ENCODE results near the gene USB1.

The USB1 gene

DNA sequence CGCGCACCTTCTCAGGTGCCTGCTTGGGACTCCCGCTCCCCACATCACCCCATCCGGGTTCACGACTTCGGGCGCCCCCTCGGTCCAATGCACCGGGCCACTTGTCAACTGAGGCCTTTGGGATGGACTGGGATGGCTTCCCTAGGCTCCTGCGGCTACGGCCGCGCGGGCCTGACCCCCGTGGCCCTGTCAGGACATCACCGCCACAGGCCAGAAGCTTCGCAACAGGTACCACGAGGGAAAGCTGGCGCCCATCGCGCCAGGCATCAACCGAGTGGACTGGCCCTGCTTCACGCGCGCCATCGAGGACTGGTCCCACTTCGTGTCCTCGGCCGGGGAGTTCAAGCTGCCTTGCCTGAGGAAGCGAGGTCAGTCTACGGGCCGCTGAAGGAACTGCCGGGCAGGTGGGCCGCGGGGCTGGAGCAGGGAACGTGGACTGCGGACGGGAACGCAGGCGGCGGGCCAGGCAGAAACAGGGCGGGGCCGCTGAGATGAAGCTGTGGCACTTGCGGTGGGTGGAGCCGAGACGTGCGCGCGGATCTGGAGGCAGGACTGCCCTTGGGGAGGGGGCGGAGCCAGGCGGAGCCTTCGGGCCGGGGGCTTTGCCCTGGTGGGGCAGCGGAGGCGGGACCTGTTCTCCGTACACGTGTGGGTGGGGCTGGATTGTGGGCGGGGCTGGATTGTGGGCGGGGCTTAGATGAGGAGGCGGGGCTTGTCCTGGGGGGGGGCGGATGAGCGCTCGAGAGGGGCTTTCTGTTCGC lies 16.6 kb upstream of the USB1 start (continued):
- TF ChIP-seq, protein P1, sequence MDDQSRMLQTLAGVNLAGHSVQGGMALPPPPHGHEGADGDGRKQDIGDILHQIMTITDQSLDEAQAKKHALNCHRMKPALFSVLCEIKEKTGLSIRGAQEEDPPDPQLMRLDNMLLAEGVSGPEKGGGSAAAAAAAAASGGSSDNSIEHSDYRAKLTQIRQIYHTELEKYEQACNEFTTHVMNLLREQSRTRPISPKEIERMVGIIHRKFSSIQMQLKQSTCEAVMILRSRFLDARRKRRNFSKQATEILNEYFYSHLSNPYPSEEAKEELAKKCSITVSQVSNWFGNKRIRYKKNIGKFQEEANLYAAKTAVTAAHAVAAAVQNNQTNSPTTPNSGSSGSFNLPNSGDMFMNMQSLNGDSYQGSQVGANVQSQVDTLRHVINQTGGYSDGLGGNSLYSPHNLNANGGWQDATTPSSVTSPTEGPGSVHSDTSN (CRISPR knock-in tag; IDR thresholded peaks at IDR 0.05), result no peak
- TF ChIP-seq ZNF776 (tag by site-specific recombination; IDR thresholded peaks at IDR 0.05; ENCODE audit: borderline replicate concordance) (no peak), KLF8 (tag by site-specific recombination; IDR thresholded peaks at IDR 0.05) (no peak; the same call in 1 of the 2 replicates), ZNF677 (tag by site-specific recombination; IDR thresholded peaks at IDR 0.05) (no peak), ZFP37 (tag by site-specific recombination; IDR thresholded peaks at IDR 0.05) (no peak), ZNF791 (tag by site-specific recombination; IDR thresholded peaks at IDR 0.05) (no peak), KLF16 (tag by site-specific recombination; IDR thresholded peaks at IDR 0.05) (peak; percentile 51; the same call in 1 of the 2 replicates), ZNF10 (tag by site-specific recombination; IDR thresholded peaks at IDR 0.05) (peak; percentile 79; the same call in 1 of the 2 replicates), ZNF24 (tag by site-specific recombination; IDR thresholded peaks at IDR 0.05) (no peak), ZNF558 (tag by site-specific recombination; IDR thresholded peaks at IDR 0.05) (no peak), ZNF555 (tag by site-specific recombination; conservative IDR thresholded peaks at IDR 0.05) (no peak), SETDB1 (IDR thresholded peaks at IDR 0.05; ENCODE audit: insufficient read length, low read length) (no peak), SALL2 (tag by site-specific recombination; IDR thresholded peaks at IDR 0.05; ENCODE audit: borderline replicate concordance) (no peak), GLI4 (tag by site-specific recombination; IDR thresholded peaks at IDR 0.05) (no peak), ZNF701 (tag by site-specific recombination; IDR thresholded peaks at IDR 0.05) (no peak)
- TF ChIP-seq, protein P2, sequence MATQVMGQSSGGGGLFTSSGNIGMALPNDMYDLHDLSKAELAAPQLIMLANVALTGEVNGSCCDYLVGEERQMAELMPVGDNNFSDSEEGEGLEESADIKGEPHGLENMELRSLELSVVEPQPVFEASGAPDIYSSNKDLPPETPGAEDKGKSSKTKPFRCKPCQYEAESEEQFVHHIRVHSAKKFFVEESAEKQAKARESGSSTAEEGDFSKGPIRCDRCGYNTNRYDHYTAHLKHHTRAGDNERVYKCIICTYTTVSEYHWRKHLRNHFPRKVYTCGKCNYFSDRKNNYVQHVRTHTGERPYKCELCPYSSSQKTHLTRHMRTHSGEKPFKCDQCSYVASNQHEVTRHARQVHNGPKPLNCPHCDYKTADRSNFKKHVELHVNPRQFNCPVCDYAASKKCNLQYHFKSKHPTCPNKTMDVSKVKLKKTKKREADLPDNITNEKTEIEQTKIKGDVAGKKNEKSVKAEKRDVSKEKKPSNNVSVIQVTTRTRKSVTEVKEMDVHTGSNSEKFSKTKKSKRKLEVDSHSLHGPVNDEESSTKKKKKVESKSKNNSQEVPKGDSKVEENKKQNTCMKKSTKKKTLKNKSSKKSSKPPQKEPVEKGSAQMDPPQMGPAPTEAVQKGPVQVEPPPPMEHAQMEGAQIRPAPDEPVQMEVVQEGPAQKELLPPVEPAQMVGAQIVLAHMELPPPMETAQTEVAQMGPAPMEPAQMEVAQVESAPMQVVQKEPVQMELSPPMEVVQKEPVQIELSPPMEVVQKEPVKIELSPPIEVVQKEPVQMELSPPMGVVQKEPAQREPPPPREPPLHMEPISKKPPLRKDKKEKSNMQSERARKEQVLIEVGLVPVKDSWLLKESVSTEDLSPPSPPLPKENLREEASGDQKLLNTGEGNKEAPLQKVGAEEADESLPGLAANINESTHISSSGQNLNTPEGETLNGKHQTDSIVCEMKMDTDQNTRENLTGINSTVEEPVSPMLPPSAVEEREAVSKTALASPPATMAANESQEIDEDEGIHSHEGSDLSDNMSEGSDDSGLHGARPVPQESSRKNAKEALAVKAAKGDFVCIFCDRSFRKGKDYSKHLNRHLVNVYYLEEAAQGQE (tag by site-specific recombination; IDR thresholded peaks at IDR 0.05), result no peak
- TF ChIP-seq, protein P3, sequence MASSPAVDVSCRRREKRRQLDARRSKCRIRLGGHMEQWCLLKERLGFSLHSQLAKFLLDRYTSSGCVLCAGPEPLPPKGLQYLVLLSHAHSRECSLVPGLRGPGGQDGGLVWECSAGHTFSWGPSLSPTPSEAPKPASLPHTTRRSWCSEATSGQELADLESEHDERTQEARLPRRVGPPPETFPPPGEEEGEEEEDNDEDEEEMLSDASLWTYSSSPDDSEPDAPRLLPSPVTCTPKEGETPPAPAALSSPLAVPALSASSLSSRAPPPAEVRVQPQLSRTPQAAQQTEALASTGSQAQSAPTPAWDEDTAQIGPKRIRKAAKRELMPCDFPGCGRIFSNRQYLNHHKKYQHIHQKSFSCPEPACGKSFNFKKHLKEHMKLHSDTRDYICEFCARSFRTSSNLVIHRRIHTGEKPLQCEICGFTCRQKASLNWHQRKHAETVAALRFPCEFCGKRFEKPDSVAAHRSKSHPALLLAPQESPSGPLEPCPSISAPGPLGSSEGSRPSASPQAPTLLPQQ (tag by site-specific recombination; IDR thresholded peaks at IDR 0.05), result no peak
- TF ChIP-seq, protein P4, sequence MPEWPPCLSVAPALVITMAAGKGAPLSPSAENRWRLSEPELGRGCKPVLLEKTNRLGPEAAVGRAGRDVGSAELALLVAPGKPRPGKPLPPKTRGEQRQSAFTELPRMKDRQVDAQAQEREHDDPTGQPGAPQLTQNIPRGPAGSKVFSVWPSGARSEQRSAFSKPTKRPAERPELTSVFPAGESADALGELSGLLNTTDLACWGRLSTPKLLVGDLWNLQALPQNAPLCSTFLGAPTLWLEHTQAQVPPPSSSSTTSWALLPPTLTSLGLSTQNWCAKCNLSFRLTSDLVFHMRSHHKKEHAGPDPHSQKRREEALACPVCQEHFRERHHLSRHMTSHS (tag by site-specific recombination; IDR thresholded peaks at IDR 0.05), result no peak
- TF ChIP-seq, protein P5, sequence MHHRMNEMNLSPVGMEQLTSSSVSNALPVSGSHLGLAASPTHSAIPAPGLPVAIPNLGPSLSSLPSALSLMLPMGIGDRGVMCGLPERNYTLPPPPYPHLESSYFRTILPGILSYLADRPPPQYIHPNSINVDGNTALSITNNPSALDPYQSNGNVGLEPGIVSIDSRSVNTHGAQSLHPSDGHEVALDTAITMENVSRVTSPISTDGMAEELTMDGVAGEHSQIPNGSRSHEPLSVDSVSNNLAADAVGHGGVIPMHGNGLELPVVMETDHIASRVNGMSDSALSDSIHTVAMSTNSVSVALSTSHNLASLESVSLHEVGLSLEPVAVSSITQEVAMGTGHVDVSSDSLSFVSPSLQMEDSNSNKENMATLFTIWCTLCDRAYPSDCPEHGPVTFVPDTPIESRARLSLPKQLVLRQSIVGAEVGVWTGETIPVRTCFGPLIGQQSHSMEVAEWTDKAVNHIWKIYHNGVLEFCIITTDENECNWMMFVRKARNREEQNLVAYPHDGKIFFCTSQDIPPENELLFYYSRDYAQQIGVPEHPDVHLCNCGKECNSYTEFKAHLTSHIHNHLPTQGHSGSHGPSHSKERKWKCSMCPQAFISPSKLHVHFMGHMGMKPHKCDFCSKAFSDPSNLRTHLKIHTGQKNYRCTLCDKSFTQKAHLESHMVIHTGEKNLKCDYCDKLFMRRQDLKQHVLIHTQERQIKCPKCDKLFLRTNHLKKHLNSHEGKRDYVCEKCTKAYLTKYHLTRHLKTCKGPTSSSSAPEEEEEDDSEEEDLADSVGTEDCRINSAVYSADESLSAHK (tag by site-specific recombination; IDR thresholded peaks at IDR 0.05), result no peak
- TF ChIP-seq, protein P6, sequence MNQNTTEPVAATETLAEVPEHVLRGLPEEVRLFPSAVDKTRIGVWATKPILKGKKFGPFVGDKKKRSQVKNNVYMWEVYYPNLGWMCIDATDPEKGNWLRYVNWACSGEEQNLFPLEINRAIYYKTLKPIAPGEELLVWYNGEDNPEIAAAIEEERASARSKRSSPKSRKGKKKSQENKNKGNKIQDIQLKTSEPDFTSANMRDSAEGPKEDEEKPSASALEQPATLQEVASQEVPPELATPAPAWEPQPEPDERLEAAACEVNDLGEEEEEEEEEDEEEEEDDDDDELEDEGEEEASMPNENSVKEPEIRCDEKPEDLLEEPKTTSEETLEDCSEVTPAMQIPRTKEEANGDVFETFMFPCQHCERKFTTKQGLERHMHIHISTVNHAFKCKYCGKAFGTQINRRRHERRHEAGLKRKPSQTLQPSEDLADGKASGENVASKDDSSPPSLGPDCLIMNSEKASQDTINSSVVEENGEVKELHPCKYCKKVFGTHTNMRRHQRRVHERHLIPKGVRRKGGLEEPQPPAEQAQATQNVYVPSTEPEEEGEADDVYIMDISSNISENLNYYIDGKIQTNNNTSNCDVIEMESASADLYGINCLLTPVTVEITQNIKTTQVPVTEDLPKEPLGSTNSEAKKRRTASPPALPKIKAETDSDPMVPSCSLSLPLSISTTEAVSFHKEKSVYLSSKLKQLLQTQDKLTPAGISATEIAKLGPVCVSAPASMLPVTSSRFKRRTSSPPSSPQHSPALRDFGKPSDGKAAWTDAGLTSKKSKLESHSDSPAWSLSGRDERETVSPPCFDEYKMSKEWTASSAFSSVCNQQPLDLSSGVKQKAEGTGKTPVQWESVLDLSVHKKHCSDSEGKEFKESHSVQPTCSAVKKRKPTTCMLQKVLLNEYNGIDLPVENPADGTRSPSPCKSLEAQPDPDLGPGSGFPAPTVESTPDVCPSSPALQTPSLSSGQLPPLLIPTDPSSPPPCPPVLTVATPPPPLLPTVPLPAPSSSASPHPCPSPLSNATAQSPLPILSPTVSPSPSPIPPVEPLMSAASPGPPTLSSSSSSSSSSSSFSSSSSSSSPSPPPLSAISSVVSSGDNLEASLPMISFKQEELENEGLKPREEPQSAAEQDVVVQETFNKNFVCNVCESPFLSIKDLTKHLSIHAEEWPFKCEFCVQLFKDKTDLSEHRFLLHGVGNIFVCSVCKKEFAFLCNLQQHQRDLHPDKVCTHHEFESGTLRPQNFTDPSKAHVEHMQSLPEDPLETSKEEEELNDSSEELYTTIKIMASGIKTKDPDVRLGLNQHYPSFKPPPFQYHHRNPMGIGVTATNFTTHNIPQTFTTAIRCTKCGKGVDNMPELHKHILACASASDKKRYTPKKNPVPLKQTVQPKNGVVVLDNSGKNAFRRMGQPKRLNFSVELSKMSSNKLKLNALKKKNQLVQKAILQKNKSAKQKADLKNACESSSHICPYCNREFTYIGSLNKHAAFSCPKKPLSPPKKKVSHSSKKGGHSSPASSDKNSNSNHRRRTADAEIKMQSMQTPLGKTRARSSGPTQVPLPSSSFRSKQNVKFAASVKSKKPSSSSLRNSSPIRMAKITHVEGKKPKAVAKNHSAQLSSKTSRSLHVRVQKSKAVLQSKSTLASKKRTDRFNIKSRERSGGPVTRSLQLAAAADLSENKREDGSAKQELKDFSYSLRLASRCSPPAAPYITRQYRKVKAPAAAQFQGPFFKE (tag by site-specific recombination; IDR thresholded peaks at IDR 0.05; ENCODE audit: borderline replicate concordance), result peak; percentile 90; the same call in 1 of the 2 replicates
- TF ChIP-seq, protein P7, sequence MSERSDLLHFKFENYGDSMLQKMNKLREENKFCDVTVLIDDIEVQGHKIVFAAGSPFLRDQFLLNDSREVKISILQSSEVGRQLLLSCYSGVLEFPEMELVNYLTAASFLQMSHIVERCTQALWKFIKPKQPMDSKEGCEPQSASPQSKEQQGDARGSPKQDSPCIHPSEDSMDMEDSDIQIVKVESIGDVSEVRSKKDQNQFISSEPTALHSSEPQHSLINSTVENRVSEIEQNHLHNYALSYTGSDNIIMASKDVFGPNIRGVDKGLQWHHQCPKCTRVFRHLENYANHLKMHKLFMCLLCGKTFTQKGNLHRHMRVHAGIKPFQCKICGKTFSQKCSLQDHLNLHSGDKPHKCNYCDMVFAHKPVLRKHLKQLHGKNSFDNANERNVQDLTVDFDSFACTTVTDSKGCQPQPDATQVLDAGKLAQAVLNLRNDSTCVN (tag by site-specific recombination; optimal IDR thresholded peaks at IDR 0.05), result peak; percentile 48

All from HEK293 (cell line).